Measurements from ENCODE around the gene ISLR2.

ISLR2 gene

GRCh38 chr15:74176262-74177214, 46.2 kb downstream of the ISLR2 start:
- DNase-seq (ENCODE audit: low read depth in 2 of 2): no peak

- DNase-seq (ENCODE audit: low read depth in 2 of 2): no peak
Measured at GRCh38 chr15:74178326-74179100, 48.1 kb downstream of the ISLR2 start.

GRCh38 chr15:74179101-74179841, 48.9 kb downstream of the ISLR2 start:
- DNase-seq (ENCODE audit: low read depth in 2 of 2): no peak

GRCh38 chr15:74179983-74180880, 49.8 kb downstream of the ISLR2 start:
- no peak for DNase-seq (ENCODE audit: low read depth in 2 of 2)

- no peak for DNase-seq (ENCODE audit: low read depth in 2 of 2)
Measured at GRCh38 chr15:74180881-74181602, 50.7 kb downstream of the ISLR2 start.

GRCh38 chr15:74182131-74182530, 51.7 kb downstream of the ISLR2 start:
- no peak for DNase-seq (ENCODE audit: low read depth in 2 of 2)

GRCh38 chr15:74184582-74185091, 54.3 kb downstream of the ISLR2 start:
- no peak for DNase-seq (ENCODE audit: low read depth in 2 of 2)

- DNase-seq (ENCODE audit: low read depth in 2 of 2): no peak
Measured at GRCh38 chr15:74185710-74186348, 55.4 kb downstream of the ISLR2 start.

Measured in activated CD4-positive, alpha-beta T cell treated with anti-CD3 and anti-CD28 coated beads for 24 hours (primary cell).